GM19324 (cell line): ENCODE data around the gene MGLL.

Source experiments
- ATAC-seq: cut with Tn5 transposase; IDR thresholded peaks from one replicate; pipeline ENCODE4 v1.9.1; 2021; ENCODE audit warnings: mild to moderate bottlenecking, moderate library complexity; ENCODE audit not compliant: unreplicated experiment, low FRiP score

Gene MGLL

GRCh38 chr3:127646501-127647046 lies 175.7 kb downstream of the MGLL start:
- ATAC-seq, result no peak

- no peak for ATAC-seq
Observed at GRCh38 chr3:127645371-127646015, 176.8 kb downstream of the MGLL start.

- no peak for ATAC-seq
Observed at GRCh38 chr3:127644641-127645370, 177.5 kb downstream of the MGLL start.

- no peak for ATAC-seq
Observed at GRCh38 chr3:127640042-127640355, 182.3 kb downstream of the MGLL start.

GRCh38 chr3:127639173-127640041 lies 182.9 kb downstream of the MGLL start:
- ATAC-seq, result no peak
